ENCODE results near the gene MYL6B.

GRCh38 chr12:56103066-56103711 is 49.2 kb upstream of the MYL6B start:
- no peak for TF ChIP-seq CTCF (conservative IDR thresholded peaks at IDR 0.05; ENCODE audit: low read depth, low read length)
- no peak for TF ChIP-seq SMC3 (IDR thresholded peaks at IDR 0.05; ENCODE audit: low read depth, low read length)
- TF ChIP-seq, protein P1, sequence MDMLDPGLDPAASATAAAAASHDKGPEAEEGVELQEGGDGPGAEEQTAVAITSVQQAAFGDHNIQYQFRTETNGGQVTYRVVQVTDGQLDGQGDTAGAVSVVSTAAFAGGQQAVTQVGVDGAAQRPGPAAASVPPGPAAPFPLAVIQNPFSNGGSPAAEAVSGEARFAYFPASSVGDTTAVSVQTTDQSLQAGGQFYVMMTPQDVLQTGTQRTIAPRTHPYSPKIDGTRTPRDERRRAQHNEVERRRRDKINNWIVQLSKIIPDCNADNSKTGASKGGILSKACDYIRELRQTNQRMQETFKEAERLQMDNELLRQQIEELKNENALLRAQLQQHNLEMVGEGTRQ (IDR thresholded peaks at IDR 0.05; ENCODE audit: low read depth, low read length), result no peak
- TF ChIP-seq POLR2A (IDR thresholded peaks at IDR 0.05; ENCODE audit: low read depth, low read length), result no peak
- TF ChIP-seq CEBPB (IDR thresholded peaks at IDR 0.05; ENCODE audit: low read depth, low read length), result no peak
- TF ChIP-seq MAFK (IDR thresholded peaks at IDR 0.05; ENCODE audit: low read depth, low read length), result no peak
- no peak for TF ChIP-seq RCOR1 (IDR thresholded peaks at IDR 0.05; ENCODE audit: insufficient replicate concordance, low read length)

All from IMR-90 (cell line).